Sigmoid colon (tissue), 7 donors: Measurements from ENCODE around the gene RPS24. TPM values are rescaled to one million over a fixed set of nuclear protein-coding genes. Genes with fewer than 3 reads are reported as not detected.

Source experiments
- DNase-seq: peaks from one replicate; pipeline ENCODE4 v3.0.0-alpha.2; 2019
- H3K27ac ChIP-seq, 4 donors: fragments of 200-600 bp; sonication (generic); one replicate each; pipeline ENCODE4 v1.5.1; 2016 to 2019; ENCODE audit warnings: mild to moderate bottlenecking in 1 of 4
- H3K27me3 ChIP-seq, 3 donors: fragments of 200-600 bp; sonication (generic); one replicate each; pipeline ENCODE4 v1.5.1; 2019; ENCODE audit warnings: mild to moderate bottlenecking in 1 of 3
- H3K36me3 ChIP-seq, 4 donors: fragments of 200-600 bp; sonication (generic); one replicate each; pipeline ENCODE4 v1.5.1; 2016 to 2019
- H3K4me1 ChIP-seq, 4 donors: fragments of 200-600 bp; sonication (generic); one replicate each; pipeline ENCODE4 v1.5.1; 2017 to 2019
- H3K4me3 ChIP-seq, 4 donors: fragments of 200-600 bp; sonication (generic); one replicate each; pipeline ENCODE4 v1.5.1; 2017 to 2019; ENCODE audit warnings: mild to moderate bottlenecking in 2 of 4, moderate library complexity in 1 of 4
- H3K9me3 ChIP-seq, 4 donors: fragments of 200-600 bp in 3 of 4; sonication (generic) in 3 of 4; one replicate each; pipeline versions ENCODE4 v1.5.1 to v1.6.1; 2013 to 2019
- CTCF ChIP-seq, 4 experiments: fragments of 450-650 bp in 3 of 4; fragments of 200-600 bp in 1 of 4; IDR thresholded peaks; one replicate each; pipeline ENCODE4 v1.5.1; 2016 to 2019; ENCODE audit warnings: antibody characterized with exemption in 4 of 4, mild to moderate bottlenecking in 3 of 4, moderate library complexity in 2 of 4
- EP300 ChIP-seq, 4 donors: sonication (generic); formaldehyde crosslinking; IDR thresholded peaks; one replicate each; pipeline ENCODE4 v1.6.1; 2017; ENCODE audit warnings: antibody characterized with exemption in 4 of 4
- POLR2A ChIP-seq, 2 donors: fragments of 450-650 bp; IDR thresholded peaks; one replicate each; pipeline ENCODE4 v1.6.1; 2016; ENCODE audit warnings: antibody characterized with exemption in 2 of 2, mild to moderate bottlenecking in 2 of 2, moderate library complexity in 2 of 2
- POLR2AphosphoS5 ChIP-seq, 4 donors: sonication (generic); formaldehyde crosslinking; IDR thresholded peaks; one replicate each; pipeline ENCODE4 v1.6.1; 2017; ENCODE audit warnings: antibody characterized with exemption in 4 of 4
- WGBS, 2 donors: extraction: QIAGEN DNeasy Blood & Tissue Kit; methylation state at CpG; one replicate each; pipeline ENCODE4 v1.1.7; 2013; 5-methylcytosine and 5-hydroxymethylcytosine counted together
- intact Hi-C: fragments of 100-400 bp; cut with DNase I; formaldehyde crosslinking; loops from one replicate; pipeline ENCODE4 v1.15.1; 2023
- polyA plus RNA-seq, 3 donors: library from polyadenylated mRNA; stranded (reverse); fragments of 200-250 nt; gene quantifications; one replicate each; pipeline ENCODE4 v1.2.3, GENCODE V29; 2013
- total RNA-seq, 4 donors: library from RNA; depleted of rRNA; stranded (reverse); fragments of >200 nt; gene quantifications; one replicate each; pipeline ENCODE4 v1.1.0, GENCODE V29; 2016
- donor health status: healthy with polysubstance abuse.
- donor health status: Bipolar disorder and iron deficiency.
- donor health status: healthy.

Gene RPS24
- total and polyA plus RNA-seq, 7 donors = 2,487 to 7,696 (median 3,724) TPM

GRCh38 chr10:78044699-78045098 is 11.0 kb downstream of the RPS24 start:
- TF ChIP-seq POLR2A (IDR thresholded peaks at IDR 0.05) (no peak), CTCF (IDR thresholded peaks at IDR 0.05) (no peak)
- H3K27ac ChIP-seq = no peak overlapping the region
- H3K4me3 ChIP-seq = no peak overlapping the region
- intact Hi-C loops = loop anchor here (5.0 kb wide), 3 partner anchors 253 to 1023 kb away; partner anchors contain the start of gene ZMIZ1
- H3K27me3 ChIP-seq = no peaks in the 10 kb centered on the region
- no peak for DNase-seq
- WGBS, 2 donors = 59 to 76% methylated on average over 10 of the region's 10 CpGs
- no peaks in the 10 kb centered on the region for H3K9me3 ChIP-seq
- H3K4me1 ChIP-seq = peaks cover 0 to 16% (median 9%) of the 10 kb centered on the region in 4 donors
- peaks cover 3 to 37% (median 21%) of the 10 kb centered on the region in 4 donors for H3K36me3 ChIP-seq

GRCh38 chr10:78045237-78045636 is 11.6 kb downstream of the RPS24 start:
- peaks cover 0 to 32% (median 18%) of the 10 kb centered on the region in 4 donors for H3K36me3 ChIP-seq
- DNase-seq = no peak
- no peak overlapping the region for H3K4me3 ChIP-seq
- H3K9me3 ChIP-seq = no peaks in the 10 kb centered on the region
- H3K4me1 ChIP-seq = peaks cover 0 to 16% (median 9%) of the 10 kb centered on the region in 4 donors
- TF ChIP-seq POLR2A (IDR thresholded peaks at IDR 0.05) (no peak), EP300 (IDR thresholded peaks at IDR 0.05) (no peak), CTCF (IDR thresholded peaks at IDR 0.05) (no peak), POLR2AphosphoS5 (IDR thresholded peaks at IDR 0.05) (no peak)
- no peak overlapping the region for H3K27ac ChIP-seq
- WGBS, 2 donors = 63 to 74% methylated on average over 10 of the region's 10 CpGs
- no peaks in the 10 kb centered on the region for H3K27me3 ChIP-seq
- intact Hi-C loops = loop anchor here (5.0 kb wide), 3 partner anchors 252 to 1022 kb away; partner anchors contain the start of gene ZMIZ1

- Histone ChIP-seq H3K4me1 (peaks cover 0 to 16% (median 9%) of the 10 kb centered on the region in 4 donors), H3K9me3 (no peaks in the 10 kb centered on the region), H3K27me3 (no peaks in the 10 kb centered on the region), H3K36me3 (peaks cover 0 to 26% (median 14%) of the 10 kb centered on the region in 4 donors), H3K27ac (no peak overlapping the region), H3K4me3 (no peak overlapping the region)
- intact Hi-C loops = loop anchor here (5.0 kb wide), 3 partner anchors 251 to 1021 kb away; partner anchors contain the start of gene ZMIZ1
- no peak for DNase-seq
- WGBS, 2 donors = 54 to 86% methylated on average over 8 of the region's 8 CpGs
- no peak for TF ChIP-seq POLR2A (IDR thresholded peaks at IDR 0.05)
- no peak for TF ChIP-seq EP300 (IDR thresholded peaks at IDR 0.05)
- TF ChIP-seq POLR2AphosphoS5 (IDR thresholded peaks at IDR 0.05) = no peak
- no peak for TF ChIP-seq CTCF (IDR thresholded peaks at IDR 0.05)
These were observed 12.2 kb downstream of the RPS24 start for GRCh38 chr10:78045856-78046255.

- WGBS, 2 donors = 57 to 77% methylated on average over 10 of the region's 10 CpGs
- no peaks in the 10 kb centered on the region for H3K27me3 ChIP-seq
- DNase-seq = no peak
- TF ChIP-seq EP300 (IDR thresholded peaks at IDR 0.05) = no peak
- TF ChIP-seq POLR2A (IDR thresholded peaks at IDR 0.05) = no peak
- no peak for TF ChIP-seq CTCF (IDR thresholded peaks at IDR 0.05)
- TF ChIP-seq POLR2AphosphoS5 (IDR thresholded peaks at IDR 0.05) = no peak
- no peak overlapping the region for H3K4me3 ChIP-seq
- H3K4me1 ChIP-seq = peaks cover 0 to 16% (median 9%) of the 10 kb centered on the region in 4 donors
- H3K36me3 ChIP-seq = peaks cover 0 to 16% (median 5%) of the 10 kb centered on the region in 4 donors
- intact Hi-C loops = loop anchor here (1.0 to 5.0 kb wide), 4 partner anchors 251 to 1149 kb away; partner anchors contain the start of gene ZMIZ1
- no peak overlapping the region for H3K27ac ChIP-seq
- H3K9me3 ChIP-seq = no peaks in the 10 kb centered on the region
These were observed 13.1 kb downstream of the RPS24 start for GRCh38 chr10:78046711-78047269.
